Glomerular visceral epithelial cell (primary cell): ENCODE results near the gene HK1.
A peak's percentile ranks its signal among the peaks of the same experiment; 100 is the strongest.
"Not testable (repeated sequence)": the region's sequence is repeated elsewhere in the genome, so short reads cannot be mapped to it uniquely, and the experiment has no call there.

Experiments used
- DNase-seq: peaks from one replicate; pipeline ENCODE4 v3.0.0-alpha.2; 2016; ENCODE audit errors: extremely low spot score

HK1 gene

DNA sequence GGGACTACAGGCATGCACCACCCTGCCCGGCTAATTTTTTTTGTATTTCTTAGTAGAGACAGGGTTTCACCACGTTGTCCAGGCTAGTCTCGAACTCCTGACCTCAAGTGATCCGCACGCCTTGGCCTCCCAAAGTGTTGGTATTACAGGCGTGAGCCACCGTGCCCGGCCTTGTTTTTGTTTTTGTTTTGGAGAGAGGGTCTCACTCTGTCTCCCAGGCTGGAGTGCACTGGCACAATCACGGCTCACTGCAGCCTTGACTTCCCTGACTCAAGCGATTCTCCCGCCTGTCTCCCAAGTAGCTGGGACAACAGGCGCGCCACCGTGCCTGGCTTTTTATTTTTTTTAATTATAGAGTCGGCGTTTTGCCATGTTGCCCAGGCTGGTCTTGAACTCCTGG is 172.1 kb downstream of the HK1 start:
- DNase-seq: not testable (repeated sequence)

DNA sequence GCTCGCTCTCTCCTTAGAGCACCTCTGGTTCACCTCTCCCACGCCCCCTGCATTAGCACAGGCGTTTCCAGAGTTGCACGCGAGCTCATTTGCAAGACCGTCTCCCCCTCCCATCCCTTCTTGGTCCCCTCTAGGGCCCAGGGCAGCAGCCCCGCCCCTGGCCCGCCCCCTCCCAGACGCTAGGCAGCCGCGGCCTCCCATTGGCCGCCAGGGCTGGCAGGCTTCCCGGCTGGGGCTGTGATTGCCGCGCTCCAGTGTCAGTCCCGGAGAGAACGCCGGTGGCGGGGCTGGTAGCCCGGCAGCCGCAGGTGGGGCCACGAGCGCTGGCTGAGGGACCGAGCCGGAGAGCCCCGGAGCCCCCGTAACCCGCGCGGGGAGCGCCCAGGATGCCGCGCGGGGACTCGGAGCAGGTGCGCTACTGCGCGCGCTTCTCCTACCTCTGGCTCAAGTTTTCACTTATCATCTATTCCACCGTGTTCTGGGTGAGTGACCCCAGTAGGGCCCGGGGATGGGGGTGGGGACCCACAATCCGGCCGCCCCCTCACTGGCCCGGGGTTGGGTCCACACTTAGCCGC is 173.0 kb downstream of the HK1 start, which contains the start of gene TSPAN15:
TSS of gene TSPAN15 (plus strand) at position 257 of the 575 bp plus-strand sequence. CDS start at position 387, 130 bp downstream.
- DNase-seq: peak; percentile 79
